ENCODE results near the gene VPS13C.

- TF ChIP-seq EZH2 (IDR thresholded peaks at IDR 0.05; ENCODE audit: borderline replicate concordance, insufficient read depth, low read depth, low read length, poor library complexity, severe bottlenecking): no peak
- TF ChIP-seq CTCF (IDR thresholded peaks at IDR 0.05): no peak
Measured at GRCh38 chr15:61974118-61974517, 86.1 kb downstream of the VPS13C start.
